GM12874 (cell line): Measurements from ENCODE around the gene RASEF.

Experiments
- TF ChIP-seq, protein P1 (sequence below): IDR thresholded peaks from 2 replicates; pipeline ENCODE4 v1.5.1; 2011; ENCODE audit warnings: low read depth, mild to moderate bottlenecking, control low read depth, low read length, moderate library complexity; ENCODE audit not compliant: insufficient read depth

The RASEF gene

DNA sequence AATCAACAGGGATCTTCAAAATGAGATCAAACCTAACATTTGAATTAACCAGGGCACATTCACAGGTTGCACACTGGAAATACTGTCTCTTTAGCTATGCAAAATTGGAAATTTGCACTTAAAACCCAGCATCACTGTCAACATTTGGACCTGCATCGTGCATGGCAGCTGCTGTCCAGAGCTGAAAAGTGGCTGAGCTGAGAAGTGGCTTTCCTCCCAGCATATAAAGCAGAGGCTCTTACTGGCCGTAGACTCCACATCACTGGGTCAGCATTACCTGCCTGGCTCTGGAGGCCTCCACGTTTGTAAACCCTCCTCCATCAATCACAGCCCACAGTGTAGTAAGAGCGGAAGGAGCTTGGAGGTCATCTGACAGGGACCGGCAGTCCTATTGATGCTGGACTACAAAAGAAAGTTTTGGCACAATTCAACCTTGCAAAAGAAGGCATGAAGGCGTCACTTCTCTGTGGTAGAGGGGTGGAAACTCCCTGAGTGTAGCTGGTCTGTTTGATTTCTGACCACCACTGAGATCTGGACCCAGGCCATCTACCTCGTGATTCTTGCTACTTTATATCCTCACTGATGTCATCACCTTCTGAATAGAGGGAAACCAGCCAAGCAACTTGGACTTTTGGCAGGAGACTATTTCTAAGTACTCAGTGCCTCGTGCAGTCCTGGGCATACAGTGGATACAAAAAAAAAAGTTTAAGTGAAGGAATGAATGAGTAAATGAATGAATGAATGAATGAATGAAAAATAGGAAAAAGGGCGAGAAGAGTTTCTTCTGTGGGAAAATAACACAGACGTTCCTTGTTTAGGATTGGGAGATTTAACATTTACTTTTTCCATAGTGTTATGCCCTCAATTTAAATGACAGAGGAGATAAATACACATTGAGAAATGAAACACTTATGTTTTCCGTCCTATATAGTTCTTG, 14.8 kb downstream of the RASEF start:
- TF ChIP-seq, protein P1, sequence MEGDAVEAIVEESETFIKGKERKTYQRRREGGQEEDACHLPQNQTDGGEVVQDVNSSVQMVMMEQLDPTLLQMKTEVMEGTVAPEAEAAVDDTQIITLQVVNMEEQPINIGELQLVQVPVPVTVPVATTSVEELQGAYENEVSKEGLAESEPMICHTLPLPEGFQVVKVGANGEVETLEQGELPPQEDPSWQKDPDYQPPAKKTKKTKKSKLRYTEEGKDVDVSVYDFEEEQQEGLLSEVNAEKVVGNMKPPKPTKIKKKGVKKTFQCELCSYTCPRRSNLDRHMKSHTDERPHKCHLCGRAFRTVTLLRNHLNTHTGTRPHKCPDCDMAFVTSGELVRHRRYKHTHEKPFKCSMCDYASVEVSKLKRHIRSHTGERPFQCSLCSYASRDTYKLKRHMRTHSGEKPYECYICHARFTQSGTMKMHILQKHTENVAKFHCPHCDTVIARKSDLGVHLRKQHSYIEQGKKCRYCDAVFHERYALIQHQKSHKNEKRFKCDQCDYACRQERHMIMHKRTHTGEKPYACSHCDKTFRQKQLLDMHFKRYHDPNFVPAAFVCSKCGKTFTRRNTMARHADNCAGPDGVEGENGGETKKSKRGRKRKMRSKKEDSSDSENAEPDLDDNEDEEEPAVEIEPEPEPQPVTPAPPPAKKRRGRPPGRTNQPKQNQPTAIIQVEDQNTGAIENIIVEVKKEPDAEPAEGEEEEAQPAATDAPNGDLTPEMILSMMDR, result no peak

DNA sequence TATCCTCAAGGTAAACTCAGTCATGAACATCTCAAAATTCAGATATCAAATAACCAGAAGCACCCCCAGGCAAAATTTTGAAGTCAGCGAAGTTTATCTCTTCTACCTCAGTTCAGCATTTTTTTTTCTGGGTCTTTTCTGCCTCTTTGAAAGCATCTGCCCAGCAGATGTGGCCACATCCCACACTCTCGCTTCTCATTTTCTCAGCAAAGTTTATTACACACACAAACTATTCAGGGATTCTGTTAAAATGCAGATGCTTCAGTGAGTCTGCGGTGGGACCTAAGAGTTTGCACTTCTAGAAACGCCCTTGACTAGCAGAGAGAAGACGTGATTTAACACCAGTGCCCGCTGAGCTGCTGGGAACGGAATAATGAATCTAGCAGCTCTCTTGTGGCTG, 19.3 kb downstream of the RASEF start:
- TF ChIP-seq, protein P1, result no peak

DNA sequence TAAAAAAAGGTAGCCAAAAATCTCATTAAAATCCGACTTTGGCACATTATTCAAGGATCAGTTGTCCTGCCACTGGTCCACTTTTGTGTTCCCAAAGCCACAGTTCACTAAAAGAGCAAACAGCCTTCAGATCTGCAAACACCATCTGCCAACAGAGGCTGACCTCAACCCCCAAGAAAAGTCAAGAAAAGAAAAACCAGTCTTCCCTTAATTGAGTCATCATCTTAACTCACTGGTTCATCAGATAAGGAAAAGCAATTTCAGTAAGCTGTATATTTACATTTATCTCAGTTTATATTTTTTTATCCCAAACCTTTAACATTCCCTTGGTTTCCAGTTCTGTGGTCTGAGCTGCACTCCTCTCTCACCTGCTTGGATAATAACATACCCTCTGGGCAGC, 21.2 kb downstream of the RASEF start:
- TF ChIP-seq, protein P1, result no peak

DNA sequence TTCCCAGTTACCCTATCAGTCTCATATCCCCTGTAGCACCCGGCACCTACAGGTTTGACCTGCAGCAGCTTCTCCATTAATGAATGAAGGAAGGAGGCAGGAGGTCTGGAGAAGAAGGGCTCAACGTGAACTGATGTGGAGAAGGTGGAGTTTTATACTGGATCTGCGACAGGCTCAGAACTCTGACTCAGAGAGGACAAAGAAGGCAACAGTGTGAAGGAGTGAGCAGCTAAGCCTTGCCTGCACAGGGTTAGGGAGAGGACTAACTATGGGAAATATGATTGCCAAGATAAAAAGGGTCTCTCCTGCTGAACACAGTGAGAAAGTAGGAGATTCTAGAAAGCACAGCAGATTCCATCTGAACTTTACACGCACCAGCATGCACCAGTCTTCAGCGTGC, 23.6 kb downstream of the RASEF start:
- TF ChIP-seq, protein P1, result no peak

DNA sequence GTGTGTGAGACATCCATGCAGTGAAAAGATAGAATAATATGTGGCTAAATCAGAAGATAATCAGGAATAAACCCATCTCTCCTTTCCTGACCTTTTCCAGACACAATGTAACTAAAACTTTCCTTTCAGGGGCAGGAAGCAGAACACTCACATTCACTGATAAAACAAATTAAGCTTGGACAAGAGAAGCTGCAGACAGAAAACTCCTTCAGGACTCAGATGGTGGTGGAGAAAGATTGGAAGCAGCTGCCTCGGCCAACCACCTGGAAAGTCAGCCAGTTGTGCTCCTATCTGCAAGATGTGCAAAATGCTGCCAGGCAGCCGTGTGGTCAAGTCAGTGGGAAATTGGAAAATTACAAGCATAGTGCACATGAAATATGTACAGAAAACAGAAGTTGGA, 26.9 kb downstream of the RASEF start:
- TF ChIP-seq, protein P1, result no peak

DNA sequence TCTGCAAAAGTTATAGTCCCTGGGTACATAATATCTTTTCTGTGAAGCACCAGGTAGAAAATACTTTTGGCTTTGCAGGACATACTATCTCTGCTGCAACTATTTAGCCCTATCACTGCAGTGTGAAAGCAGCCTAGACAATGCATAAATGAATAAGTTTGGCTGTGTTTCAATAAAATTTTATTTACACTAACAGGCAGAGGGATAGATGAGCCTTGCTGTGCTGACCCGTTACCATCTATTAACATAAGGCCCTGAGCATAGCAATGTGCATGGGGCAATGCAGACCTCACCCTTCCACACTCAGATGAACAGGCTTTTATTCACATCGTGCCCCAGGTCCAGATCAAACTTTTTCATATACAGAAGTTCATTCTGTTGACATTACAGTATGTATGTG, 27.8 kb downstream of the RASEF start:
- TF ChIP-seq, protein P1, result no peak

DNA sequence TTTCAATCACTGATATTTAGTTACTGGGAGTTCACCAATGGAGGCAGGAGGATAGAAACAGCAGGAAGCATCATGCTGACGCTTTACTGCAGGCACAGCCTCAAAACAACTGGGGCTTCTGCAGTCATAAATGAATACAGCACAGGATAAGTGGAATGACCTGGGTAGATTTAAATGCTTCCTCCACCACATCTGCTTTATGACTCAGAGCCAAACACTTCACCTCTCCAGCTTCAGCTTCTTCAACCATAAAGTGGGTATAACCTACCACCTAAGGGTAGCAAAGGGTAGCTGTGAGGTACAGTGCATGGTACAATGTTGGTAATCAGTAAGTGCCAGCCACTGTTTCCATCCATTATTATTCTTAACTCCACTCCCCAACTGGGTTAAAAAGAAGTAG, 28.4 kb downstream of the RASEF start:
- TF ChIP-seq, protein P1, result no peak
